K562 (cell line): ENCODE measurements around the gene MYCN. TPM values are rescaled to one million over a fixed set of nuclear protein-coding genes. Genes with fewer than 3 reads are reported as not detected.

ENCODE experiments used
- ATAC-seq: fragments of 200-7000 bp; cut with Tn5 transposase; 3 replicates; pipeline ENCODE4 v1.9.1; 2020; ENCODE audit warnings: moderate library complexity
- BruUV-seq: library from RNA; stranded (reverse); fragments of 400-500 nt; replicated peaks from 2 replicates; lab custom pipeline; 2021; lab: Mats Ljungman, UMichigan
- CTCF ChIA-PET: fragments of 300-600 bp; formaldehyde crosslinking; extraction: SDS; loops from one replicate; lab custom pipeline; 2021; ENCODE audit warnings: low intra/inter-chr PET ratio; lab: Yijun Ruan, JAX
- POLR2A ChIA-PET: fragments of 300-600, 350-650 bp; sonication (Branson Sonifier 250); formaldehyde crosslinking; extraction: SDS; loops from one replicate; lab custom pipeline; 2021; ENCODE audit warnings: antibody characterized with exemption, inconsistent platforms; lab: Yijun Ruan, JAX
- DNase-seq, 4 experiments: peaks; one replicate each; pipeline versions ENCODE4 v3.0.0 to v3.0.0-alpha.2; 2011 to 2018; ENCODE audit warnings: low spot score in 3 of 4, mixed read lengths in 3 of 4; ENCODE audit errors: extremely low read depth in 1 of 4
- FAIRE-seq: peaks from 2 replicates; lab custom pipeline; 2011; peaks lifted over from hg19 to GRCh38; lab: Jason Lieb, UNC
- H2AFZ ChIP-seq: 2 replicates; pipeline ENCODE4 v1.6.0; 2011; ENCODE audit warnings: low read depth, low read length, control low read depth, inconsistent platforms
- H3K27ac ChIP-seq: fragments of 200-600 bp; 3 replicates; pipeline ENCODE4 v1.8.0; 2011; ENCODE audit warnings: low read depth, mild to moderate bottlenecking, control low read depth, inconsistent platforms, low read length, moderate library complexity, mixed read lengths; ENCODE audit errors: extremely low read depth
- H3K27me3 ChIP-seq, 2 experiments: fragments of 300-600 bp in 1 of 2; 2 replicates in 1 of 2; 3 replicates in 1 of 2; pipeline versions ENCODE4 v1.6.0 to v1.8.0; 2011; ENCODE audit warnings: inconsistent platforms in 2 of 2, low read length in 2 of 2, mild to moderate bottlenecking in 1 of 2, mixed read lengths in 1 of 2, moderate library complexity in 1 of 2; ENCODE audit not compliant: control insufficient read depth in 2 of 2, insufficient read depth in 2 of 2
- H3K36me3 ChIP-seq: fragments of 300-600 bp; 3 replicates; pipeline ENCODE4 v1.8.0; 2011; ENCODE audit warnings: mild to moderate bottlenecking, low read length, inconsistent platforms; ENCODE audit not compliant: control insufficient read depth, insufficient read depth
- H3K4me1 ChIP-seq, 2 experiments: fragments of 200-600 bp in 1 of 2; replicated peaks in 1 of 2; 2 replicates in 1 of 2; 3 replicates in 1 of 2; pipeline versions ENCODE4 v1.5.1 to v1.8.0; 2011; ENCODE audit warnings: inconsistent platforms in 2 of 2, low read length in 2 of 2, mild to moderate bottlenecking in 1 of 2, mixed read lengths in 1 of 2, moderate library complexity in 1 of 2; ENCODE audit not compliant: control insufficient read depth in 2 of 2, insufficient read depth in 2 of 2
- H3K4me2 ChIP-seq: 2 replicates; pipeline ENCODE4 v1.6.1; 2011; ENCODE audit warnings: low read length, control low read depth, inconsistent platforms, mixed read lengths; ENCODE audit not compliant: insufficient read depth
- H3K4me3 ChIP-seq: fragments of 200-600 bp; sonication (generic), shearing (Covaris generic); 2 replicates; pipeline ENCODE4 v1.5.1; 2016; ENCODE audit warnings: control low read depth, inconsistent platforms
- H3K79me2 ChIP-seq: fragments of 200-600 bp; 3 replicates; pipeline ENCODE4 v1.8.0; 2011; ENCODE audit warnings: low read length, inconsistent platforms; ENCODE audit not compliant: control insufficient read depth, insufficient read depth
- H3K9ac ChIP-seq, 2 experiments: 2 replicates each; pipeline versions ENCODE4 v1.6.0 to v1.6.1; 2011; ENCODE audit warnings: low read depth in 2 of 2, low read length in 2 of 2, control low read depth in 1 of 2, inconsistent platforms in 1 of 2, mild to moderate bottlenecking in 1 of 2, mixed read lengths in 1 of 2; ENCODE audit not compliant: insufficient read depth in 1 of 2
- H3K9me1 ChIP-seq: one replicate; pipeline ENCODE4 v1.6.0; 2011; ENCODE audit warnings: inconsistent platforms, mild to moderate bottlenecking, low read length, moderate library complexity; ENCODE audit not compliant: control insufficient read depth, insufficient read depth
- H3K9me3 ChIP-seq: replicated peaks from 2 replicates; pipeline ENCODE4 v1.5.1; 2011; ENCODE audit warnings: low read depth, low read length, inconsistent platforms; ENCODE audit not compliant: control insufficient read depth, insufficient read depth
- H4K20me1 ChIP-seq: replicated peaks from 2 replicates; pipeline ENCODE4 v1.6.1; 2011; ENCODE audit warnings: low read length, inconsistent platforms, mixed read lengths; ENCODE audit not compliant: control insufficient read depth, insufficient read depth
- DEAF1 ChIP-seq: fragments of 450-650 bp; formaldehyde crosslinking; IDR thresholded peaks from 2 replicates; pipeline ENCODE4 v1.4.0; 2020; ENCODE audit warnings: mild to moderate bottlenecking, moderate library complexity
- JUN ChIP-seq, 2 experiments: sonication (generic) in 1 of 2; formaldehyde crosslinking in 1 of 2; IDR thresholded peaks; 2 replicates each; pipeline versions ENCODE4 v1.6.1 to v1.8.0; 2012 to 2022; ENCODE audit warnings: borderline replicate concordance in 2 of 2, mild to moderate bottlenecking in 2 of 2, improper control_type of control experiment in 1 of 2, low read depth in 1 of 2, low read length in 1 of 2, missing genetic modification reagents in 1 of 2
- MITF ChIP-seq: IDR thresholded peaks from 2 replicates; pipeline ENCODE4 v1.6.1; 2014; ENCODE audit warnings: antibody characterized with exemption
- NR2F6 ChIP-seq: fragments of 450-650 bp; formaldehyde crosslinking; IDR thresholded peaks from 2 replicates; pipeline ENCODE4 v1.4.0; 2020; ENCODE audit warnings: mild to moderate bottlenecking
- SLC30A9 ChIP-seq: fragments of 250-450 bp; sonication (Bioruptor Pico); IDR thresholded peaks from 2 replicates; pipeline ENCODE4 v1.8.0; 2022; ENCODE audit warnings: mild to moderate bottlenecking, moderate library complexity
- SREBF1 ChIP-seq: fragments of 150-350 bp; IDR thresholded peaks from 2 replicates; pipeline ENCODE4 v1.6.1; 2014; ENCODE audit warnings: antibody characterized with exemption, low read depth, low read length, borderline replicate concordance
- TEAD2 ChIP-seq: fragments of 450-650 bp; IDR thresholded peaks from 2 replicates; pipeline ENCODE4 v1.6.1; 2016; ENCODE audit warnings: missing genetic modification characterization, control low read depth, missing compliant biosample characterization
- TFAM ChIP-seq: fragments of 250-450 bp; sonication (Bioruptor Pico); conservative IDR thresholded peaks from 2 replicates; pipeline ENCODE4 v1.5.0; 2021; ENCODE audit warnings: mild to moderate bottlenecking, moderate library complexity
- ZBTB7A ChIP-seq: IDR thresholded peaks from 2 replicates; pipeline ENCODE4 v1.6.1; 2011; ENCODE audit warnings: low read depth, mild to moderate bottlenecking, low read length, moderate library complexity, borderline replicate concordance; ENCODE audit not compliant: control insufficient read depth
- ZMIZ1 ChIP-seq, 2 experiments: fragments of 150-350 bp in 1 of 2; IDR thresholded peaks; 2 replicates each; pipeline ENCODE4 v1.6.1; 2012 to 2016; ENCODE audit warnings: low read depth in 2 of 2, low read length in 2 of 2, mild to moderate bottlenecking in 1 of 2, moderate library complexity in 1 of 2
- ZNF431 ChIP-seq: sonication (generic); formaldehyde crosslinking; IDR thresholded peaks from 2 replicates; pipeline ENCODE4 v1.8.0; 2022; ENCODE audit warnings: mild to moderate bottlenecking, missing genetic modification reagents
- ZNF764 ChIP-seq: fragments of 250-450 bp; sonication (Bioruptor Pico); IDR thresholded peaks from 2 replicates; pipeline ENCODE4 v1.4.0; 2020; ENCODE audit warnings: low read depth, mild to moderate bottlenecking, moderate library complexity
- WGBS: fragments of 100-300 bp; shearing (Covaris generic); methylation state at CpG from one replicate; pipeline ENCODE4 v1.1.6; 2016; ENCODE audit warnings: low coverage, mixed read lengths; ENCODE audit not compliant: insufficient coverage; ENCODE audit errors: missing lambda C conversion rate; 5-methylcytosine and 5-hydroxymethylcytosine counted together
- in situ Hi-C: fragments of 300-500 bp; cut with MboI; formaldehyde crosslinking; loops from 4 replicates; pipeline ENCODE4 v1.15.0; 2018; ENCODE audit warnings: inconsistent platforms, mixed read lengths
- intact Hi-C: fragments of 100-400 bp; cut with micrococcal nuclease; formaldehyde crosslinking; loops from 2 replicates; pipeline ENCODE4 v1.14.2; 2022
- polyA plus RNA-seq, 8 experiments: library from polyadenylated mRNA; depleted of rRNA in 4 of 8; stranded (reverse) in 5 of 8; unstranded in 3 of 8; fragments of >200 nt; fragmentation: Nextera tagmentation in 2 of 8; fragmentation: Illumina TruSeq in 1 of 8; extraction: Ambion mirVana in 2 of 8; extraction: Trizol in 1 of 8; gene quantifications; 2 replicates each; pipeline versions ENCODE4 v1.2.1 to v1.2.3, GENCODE V29; 2011 to 2014; ENCODE audit warnings: inconsistent platforms in 1 of 8, missing spikeins in 1 of 8
- total RNA-seq, 7 experiments: library from RNA; depleted of rRNA in 6 of 7; stranded (reverse); fragments of >200 nt in 6 of 7; fragmentation: Illumina TruSeq in 2 of 7; extraction: Trizol in 2 of 7; gene quantifications; 2 replicates each; pipeline versions ENCODE4 v1.2.1 to v1.2.3, GENCODE V29; 2011 to 2021; ENCODE audit warnings: low replicate concordance in 1 of 7

The MYCN gene
- total and polyA plus RNA-seq, 9 of the 15 experiments (the other 6 are each of a cell fraction or from before 2014, with no cell fraction given) = not detected

- no peaks in the 10 kb centered on the region for H3K79me2 ChIP-seq
These were observed 45.8 kb downstream of the MYCN start for GRCh38 chr2:15986068-15986560.

More at GRCh38 chr2:15986068-15986560, 45.8 kb downstream of the MYCN start:
- POLR2A ChIA-PET = no interaction called here
- Histone ChIP-seq H3K27me3 (peaks cover 4 to 43% of the 10 kb centered on the region in 2 experiments; a peak in 3 of 5 replicates), H3K27ac (no peak overlapping the region), H3K4me3 (no peak overlapping the region), H3K9me3 (no peaks in the 10 kb centered on the region), H3K9me1 (no peaks in the 10 kb centered on the region), H2AFZ (no peak overlapping the region), H3K4me1 (no peaks in the 10 kb centered on the region), H3K36me3 (no peaks in the 10 kb centered on the region), H3K9ac (no peak overlapping the region), H3K4me2 (no peak overlapping the region), H4K20me1 (no peaks in the 10 kb centered on the region)
- intact Hi-C loops (no loop called here), in situ Hi-C loops (no loop called here)
- no TSS peak for BruUV-seq
- DNase-seq (no peak), ATAC-seq (no peak), FAIRE-seq (no peak)
- TF ChIP-seq ZBTB7A (no peak), TFAM (no peak), NR2F6 (CRISPR knock-in tag) (no peak), DEAF1 (CRISPR knock-in tag) (no peak), SLC30A9 (CRISPR knock-in tag) (no peak), SREBF1 (no peak), TEAD2 (tag) (no peak), ZNF764 (CRISPR knock-in tag) (no peak), ZNF431 (no peak), JUN (IDR thresholded peaks at IDR 0.05; ENCODE audit: borderline replicate concordance, low read depth, low read length) (no peak), JUN (CRISPR knock-in tag; IDR thresholded peaks at IDR 0.05; ENCODE audit: borderline replicate concordance) (no peak), MITF (no peak), ZMIZ1 (IDR thresholded peaks at IDR 0.05; ENCODE audit: low read depth in 2 of 2, low read length in 2 of 2) (no peak)
- WGBS = 3% methylated on average over 8 of the region's 9 CpGs
- CTCF ChIA-PET = no interaction called here
